ENCODE results near the gene ZNF732.
"Not testable (repeated sequence)": the region's sequence is repeated elsewhere in the genome, so short reads cannot be mapped to it uniquely, and the experiment has no call there.

ZNF732 gene

GRCh38 chr4:256492-256891 lies 48.8 kb downstream of the ZNF732 start:
- Histone ChIP-seq H3K9me3 (ENCODE audit: control insufficient read depth, low read length) (peaks cover 24% of the 10 kb centered on the region), H3K27me3 (ENCODE audit: control insufficient read depth, insufficient read depth, low read length, poor library complexity, severe bottlenecking) (no peaks in the 10 kb centered on the region), H3K4me1 (ENCODE audit: control insufficient read depth, insufficient read depth, low read length) (no peaks in the 10 kb centered on the region), H3K27ac (ENCODE audit: insufficient read depth, low read depth, low read length, poor library complexity, severe bottlenecking) (no peak overlapping the region), H3K36me3 (ENCODE audit: control insufficient read depth, insufficient read depth, low read length) (peaks cover 13% of the 10 kb centered on the region), H3K4me3 (ENCODE audit: insufficient read depth, low read depth, low read length) (no peak overlapping the region)
- 94 to 96% methylated on average over 13 of the region's 13 CpGs for WGBS, 2 experiments

- H3K27me3 ChIP-seq (ENCODE audit: control insufficient read depth, insufficient read depth, low read length, poor library complexity, severe bottlenecking) = no peaks in the 10 kb centered on the region
- H3K27ac ChIP-seq (ENCODE audit: insufficient read depth, low read depth, low read length, poor library complexity, severe bottlenecking) = no peak overlapping the region
- no peak overlapping the region for H3K4me3 ChIP-seq (ENCODE audit: insufficient read depth, low read depth, low read length)
- no peaks in the 10 kb centered on the region for H3K4me1 ChIP-seq (ENCODE audit: control insufficient read depth, insufficient read depth, low read length)
- H3K9me3 ChIP-seq (ENCODE audit: control insufficient read depth, low read length) = peaks cover 20% of the 10 kb centered on the region
- peaks cover 10% of the 10 kb centered on the region for H3K36me3 ChIP-seq (ENCODE audit: control insufficient read depth, insufficient read depth, low read length)
- WGBS, 2 experiments = 88 to 89% methylated on average over 5 of the region's 5 CpGs
These were observed 51.1 kb downstream of the ZNF732 start for GRCh38 chr4:253936-254756.

GRCh38 chr4:252065-252601 lies 53.1 kb downstream of the ZNF732 start:
- Histone ChIP-seq H3K27me3 (ENCODE audit: control insufficient read depth, insufficient read depth, low read length, poor library complexity, severe bottlenecking) (no peaks in the 10 kb centered on the region), H3K9me3 (ENCODE audit: control insufficient read depth, low read length) (peaks cover 16% of the 10 kb centered on the region), H3K4me1 (ENCODE audit: control insufficient read depth, insufficient read depth, low read length) (no peaks in the 10 kb centered on the region), H3K4me3 (ENCODE audit: insufficient read depth, low read depth, low read length) (no peak overlapping the region), H3K36me3 (ENCODE audit: control insufficient read depth, insufficient read depth, low read length) (peaks cover 5% of the 10 kb centered on the region), H3K27ac (ENCODE audit: insufficient read depth, low read depth, low read length, poor library complexity, severe bottlenecking) (no peak overlapping the region)
- WGBS, 2 experiments = 80 to 88% methylated on average over 1 to 2 of the region's 2 CpGs

- Histone ChIP-seq H3K4me1 (ENCODE audit: control insufficient read depth, insufficient read depth, low read length) (no peaks in the 10 kb centered on the region), H3K36me3 (ENCODE audit: control insufficient read depth, insufficient read depth, low read length) (no peaks in the 10 kb centered on the region), H3K27ac (ENCODE audit: insufficient read depth, low read depth, low read length, poor library complexity, severe bottlenecking) (no peak overlapping the region), H3K4me3 (ENCODE audit: insufficient read depth, low read depth, low read length) (no peak overlapping the region), H3K9me3 (ENCODE audit: control insufficient read depth, low read length) (peaks cover 14% of the 10 kb centered on the region), H3K27me3 (ENCODE audit: control insufficient read depth, insufficient read depth, low read length, poor library complexity, severe bottlenecking) (no peaks in the 10 kb centered on the region)
- 86 to 90% methylated on average over 7 of the region's 7 CpGs for WGBS, 2 experiments
These were observed 60.8 kb downstream of the ZNF732 start for GRCh38 chr4:244471-244870.

GRCh38 chr4:243426-243825 lies 61.8 kb downstream of the ZNF732 start:
- Histone ChIP-seq H3K9me3 (ENCODE audit: control insufficient read depth, low read length) (peaks cover 14% of the 10 kb centered on the region), H3K27me3 (ENCODE audit: control insufficient read depth, insufficient read depth, low read length, poor library complexity, severe bottlenecking) (no peaks in the 10 kb centered on the region), H3K27ac (ENCODE audit: insufficient read depth, low read depth, low read length, poor library complexity, severe bottlenecking) (no peak overlapping the region), H3K4me1 (ENCODE audit: control insufficient read depth, insufficient read depth, low read length) (no peaks in the 10 kb centered on the region), H3K36me3 (ENCODE audit: control insufficient read depth, insufficient read depth, low read length) (no peaks in the 10 kb centered on the region), H3K4me3 (ENCODE audit: insufficient read depth, low read depth, low read length) (no peak overlapping the region)
- 85 to 88% methylated on average over 4 to 5 of the region's 5 CpGs for WGBS, 2 experiments

- H3K4me3 ChIP-seq (ENCODE audit: insufficient read depth, low read depth, low read length) = no peak overlapping the region
- H3K9me3 ChIP-seq (ENCODE audit: control insufficient read depth, low read length) = peaks cover 16% of the 10 kb centered on the region
These were observed 63.0 kb downstream of the ZNF732 start for GRCh38 chr4:242121-242848.

GRCh38 chr4:241411-241810 lies 63.9 kb downstream of the ZNF732 start:
- H3K4me1 ChIP-seq (ENCODE audit: control insufficient read depth, insufficient read depth, low read length); H3K27ac ChIP-seq (ENCODE audit: insufficient read depth, low read depth, low read length, poor library complexity, severe bottlenecking); H3K36me3 ChIP-seq (ENCODE audit: control insufficient read depth, insufficient read depth, low read length); H3K4me3 ChIP-seq (ENCODE audit: insufficient read depth, low read depth, low read length); H3K27me3 ChIP-seq (ENCODE audit: control insufficient read depth, insufficient read depth, low read length, poor library complexity, severe bottlenecking): not testable (repeated sequence)
- peaks cover 13% of the 10 kb centered on the region for H3K9me3 ChIP-seq (ENCODE audit: control insufficient read depth, low read length)
- 87 to 90% methylated on average over 7 of the region's 7 CpGs for WGBS, 2 experiments

More at GRCh38 chr4:242121-242848, 63.0 kb downstream of the ZNF732 start:
- no peaks in the 10 kb centered on the region for H3K27me3 ChIP-seq (ENCODE audit: control insufficient read depth, insufficient read depth, low read length, poor library complexity, severe bottlenecking)
- WGBS, 2 experiments = 86% methylated on average over 14 to 15 of the region's 15 CpGs
- no peaks in the 10 kb centered on the region for H3K36me3 ChIP-seq (ENCODE audit: control insufficient read depth, insufficient read depth, low read length)
- no peak overlapping the region for H3K27ac ChIP-seq (ENCODE audit: insufficient read depth, low read depth, low read length, poor library complexity, severe bottlenecking)
- no peaks in the 10 kb centered on the region for H3K4me1 ChIP-seq (ENCODE audit: control insufficient read depth, insufficient read depth, low read length)

- H3K9me3 ChIP-seq (ENCODE audit: control insufficient read depth, low read length) = peaks cover 5% of the 10 kb centered on the region
These were observed 69.2 kb downstream of the ZNF732 start for GRCh38 chr4:236028-236427.

GRCh38 chr4:234178-234577 lies 71.1 kb downstream of the ZNF732 start:
- 80 to 90% methylated on average over 1 of the region's 1 CpG for WGBS, 2 experiments
- Histone ChIP-seq H3K36me3 (ENCODE audit: control insufficient read depth, insufficient read depth, low read length) (no peaks in the 10 kb centered on the region), H3K4me3 (ENCODE audit: insufficient read depth, low read depth, low read length) (no peak overlapping the region), H3K27ac (ENCODE audit: insufficient read depth, low read depth, low read length, poor library complexity, severe bottlenecking) (no peak overlapping the region), H3K27me3 (ENCODE audit: control insufficient read depth, insufficient read depth, low read length, poor library complexity, severe bottlenecking) (no peaks in the 10 kb centered on the region), H3K9me3 (ENCODE audit: control insufficient read depth, low read length) (peaks cover 2% of the 10 kb centered on the region), H3K4me1 (ENCODE audit: control insufficient read depth, insufficient read depth, low read length) (no peaks in the 10 kb centered on the region)

More at GRCh38 chr4:236028-236427, 69.2 kb downstream of the ZNF732 start:
- Histone ChIP-seq H3K4me3 (ENCODE audit: insufficient read depth, low read depth, low read length) (no peak overlapping the region), H3K27ac (ENCODE audit: insufficient read depth, low read depth, low read length, poor library complexity, severe bottlenecking) (no peak overlapping the region), H3K4me1 (ENCODE audit: control insufficient read depth, insufficient read depth, low read length) (no peaks in the 10 kb centered on the region), H3K36me3 (ENCODE audit: control insufficient read depth, insufficient read depth, low read length) (no peaks in the 10 kb centered on the region), H3K27me3 (ENCODE audit: control insufficient read depth, insufficient read depth, low read length, poor library complexity, severe bottlenecking) (no peaks in the 10 kb centered on the region)
- WGBS, 2 experiments = 57 to 70% methylated on average over 1 to 2 of the region's 2 CpGs

- no peak overlapping the region for H3K4me3 ChIP-seq (ENCODE audit: insufficient read depth, low read depth, low read length)
- H3K9me3 ChIP-seq (ENCODE audit: control insufficient read depth, low read length) = peaks cover 7% of the 10 kb centered on the region
- WGBS, 2 experiments = no CpG with 5 or more reads among the region's 1 CpG
- H3K36me3 ChIP-seq (ENCODE audit: control insufficient read depth, insufficient read depth, low read length) = no peaks in the 10 kb centered on the region
- no peaks in the 10 kb centered on the region for H3K4me1 ChIP-seq (ENCODE audit: control insufficient read depth, insufficient read depth, low read length)
- no peak overlapping the region for H3K27ac ChIP-seq (ENCODE audit: insufficient read depth, low read depth, low read length, poor library complexity, severe bottlenecking)
- no peaks in the 10 kb centered on the region for H3K27me3 ChIP-seq (ENCODE audit: control insufficient read depth, insufficient read depth, low read length, poor library complexity, severe bottlenecking)
These were observed 81.3 kb downstream of the ZNF732 start for GRCh38 chr4:223913-224497.

Data from ectodermal cell (in vitro differentiated cells).